CD4-positive, alpha-beta T cell treated with Interleukin-17A for 1 hour (primary cell): Measurements from ENCODE around the gene SRRM5.
A peak's percentile ranks its signal among the peaks of the same experiment; 100 is the strongest.
"Not testable (repeated sequence)": the region's sequence is repeated elsewhere in the genome, so short reads cannot be mapped to it uniquely, and the experiment has no call there.

Experiments used
- DNase-seq: peaks from one replicate; pipeline ENCODE4 v3.0.0-alpha.2; 2020

SRRM5 gene

GRCh38 chr19:43592800-43593350 lies 19.0 kb upstream of the SRRM5 start:
- no peak for DNase-seq

DNA sequence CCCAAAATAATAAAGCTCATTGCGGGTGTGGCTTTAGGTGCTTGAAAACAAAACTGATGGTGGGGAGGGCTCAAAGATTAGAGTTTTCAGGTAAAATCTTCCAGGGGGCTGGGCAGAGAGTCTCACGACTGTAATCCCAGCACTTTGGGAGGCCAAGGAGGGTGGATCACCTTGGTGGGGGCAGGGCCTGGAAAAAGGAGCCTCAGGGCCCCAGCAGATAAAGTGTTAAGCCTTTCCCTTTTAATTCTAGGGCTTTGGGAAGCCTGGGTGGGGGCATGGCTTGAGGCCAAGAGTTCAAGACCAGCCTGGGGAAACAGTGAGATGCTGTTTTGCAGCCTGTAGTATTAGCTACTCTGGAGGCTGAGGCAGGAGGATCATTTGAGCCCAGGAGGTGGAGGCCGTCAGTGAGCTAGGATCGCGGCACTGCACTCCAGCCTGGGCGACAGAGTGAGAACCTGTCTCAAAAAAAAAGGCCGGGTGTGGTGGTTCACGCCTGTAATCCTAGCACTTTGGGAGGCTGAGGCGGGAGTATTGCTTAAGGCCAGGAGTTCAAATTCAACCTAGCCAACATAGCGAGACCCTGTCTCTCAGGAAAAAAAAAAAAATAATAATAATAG lies 17.7 kb upstream of the SRRM5 start:
- DNase-seq, result no peak

- peak; percentile 82 for DNase-seq
Observed at GRCh38 chr19:43594710-43595604, 16.9 kb upstream of the SRRM5 start.

DNA sequence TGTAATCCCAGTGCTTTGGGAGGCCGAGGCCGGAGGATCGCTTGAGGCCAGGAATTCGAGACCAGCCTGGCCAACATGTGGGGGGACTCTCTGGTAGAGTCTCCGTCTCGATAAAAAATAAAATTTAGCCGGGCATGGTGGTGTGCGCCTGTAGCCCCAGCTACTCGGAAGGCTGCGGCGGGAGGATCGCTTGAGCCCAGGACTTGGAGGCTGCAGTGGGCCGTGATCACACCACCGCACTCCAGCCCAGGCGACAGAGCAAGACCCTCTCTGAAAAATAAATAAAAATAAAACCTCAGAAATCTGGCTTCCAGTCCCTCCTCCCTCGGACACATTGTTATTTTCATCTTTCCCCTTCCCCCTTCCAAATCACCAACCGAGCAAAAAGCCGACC lies 16.3 kb upstream of the SRRM5 start:
- no peak for DNase-seq

GRCh38 chr19:43595999-43596841 lies 15.7 kb upstream of the SRRM5 start, which contains the start of the genes IRGQ and ZNF576:
Gene IRGQ (minus strand): TSS chr19:43596134. CDS start chr19:43595338, 796 bp downstream.
Gene ZNF576 (plus strand): TSS chr19:43596595. CDS start chr19:43597109, 514 bp downstream.
- DNase-seq, result peak; percentile 100

DNA sequence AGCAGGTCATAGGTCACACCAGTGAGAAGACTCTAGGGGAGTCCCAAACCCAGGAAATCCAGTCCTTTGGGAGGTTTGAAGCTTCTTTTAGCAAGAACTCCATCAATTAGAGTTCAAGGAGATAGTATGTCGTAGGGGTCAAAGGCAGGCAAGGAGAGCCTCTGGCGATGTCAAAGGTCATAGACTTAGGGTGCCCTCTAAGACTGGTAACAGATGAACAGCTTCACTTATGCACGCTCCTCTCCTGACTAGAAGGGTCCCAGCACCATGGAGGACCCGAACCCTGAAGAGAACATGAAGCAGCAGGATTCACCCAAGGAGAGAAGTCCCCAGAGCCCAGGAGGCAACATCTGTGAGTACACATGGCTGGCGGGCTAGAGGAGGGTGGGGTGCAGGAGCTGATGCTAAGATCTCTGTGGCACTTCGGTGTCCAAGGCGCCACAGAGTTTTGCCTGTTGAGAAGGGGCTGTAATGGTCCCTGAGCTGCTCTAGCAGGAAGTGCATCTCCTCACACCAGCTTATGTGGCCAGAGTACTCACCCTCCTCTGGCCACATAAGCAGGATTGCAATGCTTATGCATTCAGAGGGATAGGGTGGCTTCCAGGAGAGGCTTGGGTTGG lies 14.9 kb upstream of the SRRM5 start:
- no peak for DNase-seq

DNA sequence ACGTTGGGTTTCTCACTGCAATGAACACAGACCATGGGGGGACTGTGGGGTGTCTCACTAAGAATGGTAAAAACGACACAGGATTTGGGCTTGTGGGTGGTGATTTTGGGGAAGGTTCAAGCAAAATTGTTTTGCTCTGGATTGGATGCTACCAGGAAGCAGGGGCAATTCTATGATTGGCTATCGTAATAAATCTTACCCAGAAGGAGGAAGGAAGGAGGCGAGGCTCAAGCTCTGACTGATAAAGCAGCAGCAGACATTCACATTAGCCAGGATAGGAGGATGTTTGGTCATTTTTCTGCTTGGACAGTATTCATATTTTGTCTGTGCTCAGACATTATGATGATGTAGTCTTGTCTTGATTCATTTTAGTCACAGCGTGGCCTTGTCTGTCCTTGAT lies 14.0 kb upstream of the SRRM5 start:
- no peak for DNase-seq

- DNase-seq, result no peak
Observed at GRCh38 chr19:43598445-43599240, 13.2 kb upstream of the SRRM5 start.

GRCh38 chr19:43599635-43600295 lies 12.1 kb upstream of the SRRM5 start:
- DNase-seq, result no peak

GRCh38 chr19:43600326-43600725 lies 11.6 kb upstream of the SRRM5 start:
- not testable (repeated sequence) for DNase-seq

DNA sequence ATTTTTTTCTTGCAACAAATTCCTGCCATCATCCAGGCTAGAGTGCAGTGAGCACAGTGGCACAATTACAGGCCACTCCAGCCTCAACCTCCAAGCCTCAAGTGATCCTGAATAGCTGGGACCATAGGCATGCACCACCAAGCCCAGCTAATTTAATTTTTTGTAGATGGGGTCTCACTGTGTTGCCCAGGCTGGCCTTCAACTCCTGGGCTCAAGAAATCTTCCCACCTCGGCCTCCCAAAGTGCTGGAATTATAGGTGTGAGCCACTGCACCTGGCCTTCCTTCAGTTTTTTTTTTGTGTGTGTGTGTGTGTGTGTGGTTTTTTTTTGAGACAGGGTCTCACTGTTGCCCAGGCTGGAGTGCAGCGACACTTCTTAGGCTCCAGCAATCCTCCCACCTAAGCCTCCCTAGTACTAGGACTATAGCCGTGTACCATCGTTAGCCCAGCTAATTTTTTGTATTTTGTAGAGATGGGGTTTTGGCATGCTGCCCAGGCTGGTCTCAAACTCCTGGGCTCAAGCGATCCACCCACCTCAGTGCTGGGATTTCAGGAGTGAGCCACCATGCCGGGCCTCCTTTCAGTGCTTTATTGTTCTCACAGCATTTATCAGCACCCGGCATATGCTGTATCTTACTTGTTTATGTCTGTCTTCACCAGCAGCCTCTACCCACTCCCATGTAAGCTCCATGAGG lies 5.9 kb upstream of the SRRM5 start:
- no peak for DNase-seq

DNA sequence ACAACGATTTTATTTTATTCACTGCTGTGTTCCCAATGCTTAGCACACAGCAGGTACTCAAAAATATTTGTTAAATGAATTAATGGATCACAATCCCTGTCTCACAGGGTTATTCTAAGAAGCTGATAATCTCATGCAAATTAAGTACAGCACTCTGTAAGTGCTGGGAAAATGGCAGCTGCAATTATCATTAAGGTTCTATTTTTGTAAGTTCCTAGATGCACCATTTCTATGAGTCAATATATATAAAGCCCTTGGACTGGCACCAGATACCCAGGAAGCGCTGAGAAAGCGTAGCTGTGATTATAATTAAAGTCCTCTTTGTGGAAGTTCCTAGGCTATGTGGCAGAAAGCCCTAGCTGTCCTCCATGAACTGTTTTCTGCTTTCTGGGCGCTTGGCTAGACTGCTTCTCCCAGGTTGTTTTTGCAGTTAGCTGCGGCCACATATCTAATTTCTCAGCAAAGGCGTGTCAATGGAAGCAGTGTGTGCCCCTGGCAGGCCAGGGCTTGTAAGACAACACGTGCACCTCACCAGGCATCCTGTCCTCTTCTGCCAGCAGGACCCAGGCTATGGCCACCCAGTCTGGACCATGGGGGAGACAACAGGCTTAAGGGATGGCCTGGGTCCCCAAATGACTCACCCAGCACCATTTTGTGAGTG lies 5.2 kb upstream of the SRRM5 start:
- no peak for DNase-seq

- no peak for DNase-seq
Observed at GRCh38 chr19:43607238-43608205, 4.4 kb upstream of the SRRM5 start.

DNA sequence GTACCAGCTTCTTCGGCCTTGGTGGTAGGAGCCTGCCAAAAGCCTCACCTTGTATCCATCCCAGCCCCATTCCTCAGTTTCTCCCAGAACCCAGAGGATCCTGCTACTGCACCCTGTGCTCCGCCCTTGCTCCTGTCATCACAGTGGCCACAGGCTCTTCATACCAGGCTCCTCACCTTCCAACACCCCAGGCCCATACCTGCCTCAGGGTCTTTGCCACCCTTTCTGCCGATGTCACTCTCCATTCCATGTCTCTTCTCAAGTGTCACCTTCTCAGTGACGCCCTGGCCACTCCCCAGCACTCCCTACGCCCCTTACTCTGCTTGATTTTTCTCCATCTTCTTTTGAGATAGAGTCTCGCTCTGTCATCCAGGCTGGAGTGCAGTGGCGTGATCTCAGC lies 2.0 kb upstream of the SRRM5 start:
- no peak for DNase-seq

DNA sequence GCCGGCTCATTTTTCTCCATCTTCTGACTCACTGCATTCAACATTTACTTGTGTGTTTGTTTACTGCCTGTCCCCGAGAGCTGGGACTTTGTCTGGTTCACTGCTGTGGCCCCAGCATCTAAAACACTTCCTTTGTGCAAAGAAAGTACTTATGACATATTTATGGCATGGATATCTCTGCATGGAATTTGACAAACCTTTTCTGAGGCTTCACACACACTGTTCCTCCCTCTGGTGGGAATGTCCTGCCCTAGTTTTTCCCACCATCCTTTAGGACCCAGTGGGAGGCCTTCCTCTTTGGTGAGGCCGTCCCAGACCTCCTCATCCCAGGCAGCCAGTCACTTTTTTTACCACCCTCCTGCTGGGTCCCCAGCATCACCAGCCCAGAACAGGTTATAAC lies 1.4 kb upstream of the SRRM5 start:
- no peak for DNase-seq

DNA sequence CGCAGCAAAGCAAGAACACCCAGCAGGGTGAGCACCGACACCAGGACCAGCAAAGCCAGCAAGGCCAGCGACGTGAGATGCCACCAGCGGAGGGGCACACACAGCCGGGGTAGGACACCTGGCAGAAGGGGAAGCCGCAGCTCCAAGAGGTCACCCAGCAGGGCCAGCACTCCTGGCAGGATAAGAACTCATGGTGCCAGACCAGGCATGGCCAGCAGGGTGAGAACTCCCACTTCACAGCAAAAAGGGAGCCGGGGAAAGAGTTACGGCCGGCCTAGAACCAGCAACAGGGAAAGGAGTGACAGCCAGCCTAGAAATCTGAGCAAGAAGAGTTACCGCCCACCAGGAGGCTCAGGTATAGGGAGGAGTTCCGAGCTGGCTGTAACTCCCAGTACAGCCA lies 486 bp downstream of the SRRM5 start:
- DNase-seq, result no peak

DNA sequence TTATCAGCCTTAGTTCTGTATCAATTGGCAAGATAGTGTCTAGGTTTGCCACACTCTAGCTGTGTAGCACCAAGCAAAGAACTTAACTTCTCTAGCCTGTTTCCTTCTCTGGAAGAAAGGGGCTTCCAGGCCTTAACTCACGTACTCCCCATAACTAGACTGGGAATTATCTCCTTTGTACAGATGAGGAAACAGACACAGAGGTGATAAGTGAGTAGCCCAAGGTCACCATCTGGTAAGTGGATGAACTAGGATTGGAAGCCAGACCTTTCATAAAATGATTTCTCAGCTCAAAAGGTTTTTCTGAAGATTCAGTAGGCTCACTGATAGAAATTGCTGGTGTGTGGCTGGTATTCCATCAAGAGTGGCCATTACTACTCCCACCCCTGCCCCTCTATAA lies 4.4 kb downstream of the SRRM5 start:
- DNase-seq, result no peak

DNA sequence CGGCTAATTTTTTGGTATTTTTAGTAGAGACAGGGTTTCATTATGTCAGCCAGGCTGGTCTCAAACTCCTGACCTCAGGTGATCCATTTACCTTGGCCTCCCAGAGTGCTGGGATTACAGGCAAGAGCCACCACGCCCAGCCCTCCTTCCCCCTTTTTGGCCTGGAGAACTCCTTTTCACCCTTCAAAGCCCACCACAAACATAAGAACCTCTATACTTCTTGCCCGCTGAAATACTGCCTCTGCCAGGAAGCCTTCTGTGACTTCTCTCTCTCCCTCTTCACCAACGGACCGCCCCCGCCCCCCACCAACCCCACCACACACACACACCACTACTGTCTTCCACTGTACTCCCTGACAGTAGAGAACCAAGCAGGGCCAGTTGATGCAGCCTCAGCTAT lies 5.1 kb downstream of the SRRM5 start:
- no peak for DNase-seq

DNA sequence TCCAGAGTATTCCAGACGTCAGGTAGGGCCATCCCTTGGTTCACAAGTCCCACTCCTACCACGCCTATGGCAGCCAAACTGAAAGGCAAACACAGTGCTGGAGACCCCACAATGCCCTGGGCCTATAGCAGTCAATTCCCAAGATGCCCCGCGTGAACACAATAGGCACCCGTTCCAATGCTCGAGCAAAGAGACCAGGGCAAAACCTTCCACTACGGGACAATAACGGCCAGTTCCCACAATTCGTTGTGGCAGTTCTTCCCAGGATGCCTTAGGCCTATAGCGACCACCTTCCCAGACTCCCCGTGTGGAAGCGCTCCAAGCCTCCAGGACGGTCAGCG lies 7.0 kb downstream of the SRRM5 start:
- peak; percentile 48 for DNase-seq
